SW 1271 (cell line): Measurements from ENCODE around the gene OR5A2.
A peak's percentile ranks its signal among the peaks of the same experiment; 100 is the strongest.
"Not testable (repeated sequence)": the region's sequence is repeated elsewhere in the genome, so short reads cannot be mapped to it uniquely, and the experiment has no call there.

Source experiments
- DNase-seq, 2 experiments: peaks; one replicate each; lab custom pipeline; 2025; lab: John Stamatoyannopoulos, UW

OR5A2 gene

GRCh38 chr11:59426361-59427067 is at the start of gene OR5A2:
Gene OR5A2, minus strand, starts transcription at chr11:59426413. Its CDS starts 3,460 bp downstream, at chr11:59422953.
- DNase-seq: no peak

- DNase-seq: no peak
Measured at GRCh38 chr11:59475176-59475575, 49.0 kb upstream of the OR5A2 start.

DNA sequence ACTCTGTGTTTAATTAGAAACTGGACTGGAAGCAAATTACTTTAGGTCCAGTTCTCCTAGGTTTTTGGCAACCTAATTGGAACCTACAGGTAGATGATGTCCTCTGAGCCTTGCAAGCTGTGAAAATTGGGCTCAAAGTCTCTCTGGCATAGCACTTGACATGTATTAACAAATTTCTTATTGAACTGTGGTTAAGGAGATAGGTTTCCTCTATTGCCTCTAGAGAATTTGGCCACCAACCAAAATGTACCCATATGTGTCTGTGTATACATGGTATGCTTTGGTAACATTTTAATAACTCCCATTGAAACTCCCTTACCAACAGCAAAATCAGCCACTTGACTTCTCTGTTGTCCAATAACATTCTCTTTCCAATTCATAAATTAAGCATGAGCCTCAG is 46.8 kb upstream of the OR5A2 start, which contains the start of gene OR4D10:
TSS of gene OR4D10 (plus strand) at position 301 of the 400 bp plus-strand sequence. CDS start 4,115 bp downstream, outside the sequence.
- DNase-seq: no peak

GRCh38 chr11:59463190-59463641 is 37.0 kb upstream of the OR5A2 start:
- no peak for DNase-seq

GRCh38 chr11:59459916-59460315 is 33.7 kb upstream of the OR5A2 start:
- DNase-seq: no peak

GRCh38 chr11:59456661-59457060 is 30.4 kb upstream of the OR5A2 start, which contains the start of gene OR4D6:
Gene OR4D6, plus strand, starts transcription at chr11:59456961. Its CDS starts 0 bp downstream, at chr11:59456961.
- no peak for DNase-seq

DNA sequence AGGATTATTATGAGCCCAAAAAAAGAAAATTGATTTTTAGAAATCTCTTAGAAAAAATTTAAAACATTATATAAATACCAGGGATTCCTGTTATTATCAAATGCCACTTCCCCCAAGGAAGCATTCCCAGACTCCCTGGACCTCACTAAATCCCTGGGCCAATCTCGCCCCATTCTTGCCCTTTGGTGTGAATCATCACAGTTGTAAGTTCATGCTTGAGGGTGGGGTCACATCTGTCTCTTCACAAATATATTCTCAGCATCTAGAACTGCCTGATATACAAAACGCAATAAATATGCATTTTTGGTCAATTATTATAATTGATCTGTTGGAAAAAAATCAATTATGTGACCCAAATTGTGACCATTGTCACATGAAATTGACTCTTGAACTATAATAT is 22.3 kb upstream of the OR5A2 start:
- no peak for DNase-seq

DNA sequence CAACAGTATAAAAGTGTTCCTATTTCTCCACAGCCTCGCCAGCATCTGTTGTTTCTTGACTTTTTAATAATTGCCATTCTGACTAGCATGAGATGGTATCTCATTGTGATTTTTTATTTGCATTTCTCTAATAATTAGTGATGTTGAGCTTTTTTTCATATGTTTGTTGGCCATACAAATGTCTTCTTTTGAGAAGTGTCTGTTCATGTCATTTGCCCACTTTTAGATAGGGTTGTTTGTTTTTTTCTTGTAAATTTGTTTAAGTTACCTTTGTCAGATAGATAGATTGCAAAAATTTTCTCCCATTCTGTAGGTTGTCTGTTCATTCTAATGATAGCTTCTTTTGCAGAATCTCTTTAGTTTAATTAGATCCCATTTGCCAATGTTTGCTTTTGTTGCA is 19.4 kb upstream of the OR5A2 start:
- DNase-seq: not testable (repeated sequence)

- DNase-seq: no peak
Measured at GRCh38 chr11:59437770-59438169, 11.6 kb upstream of the OR5A2 start.

- DNase-seq: no peak
Measured at GRCh38 chr11:59436169-59436568, 10.0 kb upstream of the OR5A2 start, which contains the start of gene OR5A1. Gene OR5A1, plus strand, starts transcription at chr11:59436469. Its CDS starts 6,700 bp downstream, at chr11:59443169.

- peak in 1 of 2 experiments; percentile 41 for DNase-seq
Measured at GRCh38 chr11:59429924-59430516, 3.8 kb upstream of the OR5A2 start.

GRCh38 chr11:59427068-59427382 is 812 bp upstream of the OR5A2 start:
- no peak for DNase-seq

DNA sequence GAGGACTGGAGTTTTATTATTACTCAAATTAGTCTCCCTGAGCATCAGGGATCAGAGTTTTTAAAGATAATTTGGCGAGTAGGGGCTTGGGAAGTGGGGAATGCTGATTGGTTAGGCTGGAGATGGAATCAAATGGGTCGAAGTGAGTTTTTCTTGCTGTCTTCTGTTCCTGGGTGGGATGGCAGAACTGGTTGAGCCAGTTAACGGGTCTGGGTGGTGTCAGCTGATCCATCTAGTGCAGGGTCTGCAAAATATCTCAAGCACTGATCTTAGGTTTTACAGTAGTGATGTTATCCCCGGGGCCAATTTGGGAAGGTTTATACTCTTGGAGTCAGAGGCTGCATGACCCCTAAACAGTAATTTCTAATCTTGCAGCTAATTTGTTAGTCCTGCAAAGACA is 1.1 kb downstream of the OR5A2 start:
- DNase-seq: no peak

DNA sequence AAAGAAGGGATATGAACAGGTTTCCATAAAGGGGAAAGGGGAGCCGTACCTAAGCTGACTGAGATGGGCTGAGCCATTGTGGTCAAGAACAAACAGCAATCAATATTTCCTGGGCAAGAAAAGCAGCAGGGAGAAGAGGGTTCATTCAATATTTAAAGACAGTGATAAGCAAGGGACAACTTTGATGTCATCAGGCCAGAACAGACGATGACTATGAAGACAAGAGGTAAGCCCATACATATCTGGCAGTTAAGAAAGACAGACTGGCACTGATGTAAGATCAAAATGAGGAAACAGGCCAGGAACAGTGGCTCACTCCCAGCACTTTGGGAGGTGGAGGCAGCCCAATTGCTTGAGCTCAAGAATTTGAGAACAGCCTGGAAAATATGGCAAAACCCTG is 2.4 kb downstream of the OR5A2 start:
- DNase-seq: no peak

- no peak for DNase-seq
Measured at GRCh38 chr11:59418156-59418555, 8.1 kb downstream of the OR5A2 start.

- no peak for DNase-seq
Measured at GRCh38 chr11:59417023-59417422, 9.2 kb downstream of the OR5A2 start.

- no peak for DNase-seq
Measured at GRCh38 chr11:59416613-59417012, 9.6 kb downstream of the OR5A2 start.

GRCh38 chr11:59415111-59415510 is 11.1 kb downstream of the OR5A2 start:
- DNase-seq: no peak

GRCh38 chr11:59413646-59414045 is 12.6 kb downstream of the OR5A2 start:
- DNase-seq: no peak

GRCh38 chr11:59403546-59403945 is 22.7 kb downstream of the OR5A2 start:
- DNase-seq: no peak

DNA sequence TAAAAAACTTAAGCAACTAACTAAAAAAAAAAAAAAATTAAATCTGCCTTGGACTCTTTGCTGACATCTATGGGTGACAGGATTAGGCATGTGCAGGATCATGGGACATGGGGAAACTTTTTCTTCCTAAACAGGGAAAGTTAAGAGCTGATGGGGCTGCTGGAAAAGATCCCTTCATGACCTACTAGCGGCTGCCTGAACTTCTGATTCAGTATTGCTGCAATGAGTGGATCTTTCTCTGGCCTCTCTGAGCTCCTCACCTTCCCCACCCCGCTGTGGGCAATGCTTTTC is 25.0 kb downstream of the OR5A2 start:
- DNase-seq: no peak

GRCh38 chr11:59400461-59401261 is 25.6 kb downstream of the OR5A2 start:
- no peak for DNase-seq

DNA sequence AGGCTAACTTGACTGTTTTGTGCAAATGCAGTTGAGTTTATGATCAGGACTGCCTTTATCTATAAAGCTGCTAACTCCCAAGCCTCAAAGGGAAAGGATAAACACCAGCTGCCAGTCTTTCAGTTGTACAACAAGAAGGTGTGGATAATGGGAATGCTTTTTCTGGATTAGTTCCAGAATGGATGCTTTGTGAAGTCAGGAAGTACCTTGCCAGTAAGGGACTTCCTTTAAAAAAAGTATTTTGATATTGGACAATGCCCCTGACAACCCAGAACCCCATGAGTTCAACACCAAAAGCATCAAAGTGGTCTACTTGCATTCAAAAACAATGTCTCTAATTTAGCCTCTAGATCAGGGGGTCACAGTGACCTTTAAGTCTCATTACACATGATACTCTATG is 32.0 kb downstream of the OR5A2 start:
- no peak for DNase-seq
